SK-N-SH (cell line): ENCODE data around the gene MMD. TPM values are rescaled to one million over a fixed set of nuclear protein-coding genes. Genes with fewer than 3 reads are reported as not detected.

Experiments used
- CTCF ChIA-PET: fragments of 300-600, 350-600 bp; formaldehyde crosslinking; extraction: SDS; loops from one replicate; lab custom pipeline; 2021; lab: Yijun Ruan, JAX
- POLR2A ChIA-PET: fragments of 350-600 bp; sonication (Branson Sonifier 250); formaldehyde crosslinking; extraction: SDS; loops from one replicate; lab custom pipeline; 2020; ENCODE audit warnings: antibody characterized with exemption, inconsistent platforms; lab: Yijun Ruan, JAX
- DNase-seq: peaks from one replicate; pipeline ENCODE4 v3.0.0; 2012
- H2AFZ ChIP-seq: fragments of 200-600 bp; sonication (generic); 2 replicates; pipeline ENCODE4 v1.8.1; 2016; ENCODE audit warnings: antibody characterized with exemption, mild to moderate bottlenecking, low read depth
- H3F3A ChIP-seq: fragments of 200-600 bp; sonication (generic); replicated peaks from 2 replicates; pipeline ENCODE3; 2016; ENCODE audit warnings: antibody characterized with exemption, mild to moderate bottlenecking; ENCODE audit not compliant: insufficient read depth
- H3K27ac ChIP-seq, 2 experiments: fragments of 200-500 bp in 1 of 2; fragments of 200-600 bp in 1 of 2; sonication (Bioruptor generic) in 1 of 2; sonication (generic), shearing (Covaris generic) in 1 of 2; 2 replicates each; pipeline versions ENCODE4 v1.5.1 to v1.6.1; 2014 to 2016; ENCODE audit warnings: low read depth in 2 of 2, inconsistent platforms in 1 of 2, low read length in 1 of 2, mild to moderate bottlenecking in 1 of 2, mixed read lengths in 1 of 2
- H3K27me3 ChIP-seq: fragments of 200-600 bp; sonication (generic), shearing (Covaris generic); 2 replicates; pipeline ENCODE4 v1.6.1; 2016; ENCODE audit warnings: mixed run types; ENCODE audit not compliant: insufficient read depth
- H3K36me3 ChIP-seq, 2 experiments: fragments of 200-500 bp in 1 of 2; fragments of 200-600 bp in 1 of 2; sonication (Bioruptor generic) in 1 of 2; sonication (generic) in 1 of 2; replicated peaks in 1 of 2; 2 replicates each; pipeline versions ENCODE3 to v1.5.1; 2014 to 2016; ENCODE audit warnings: low read length in 1 of 2, mild to moderate bottlenecking in 1 of 2; ENCODE audit not compliant: insufficient read depth in 2 of 2, control insufficient read depth in 1 of 2
- H3K4me1 ChIP-seq, 2 experiments: fragments of 200-500 bp in 1 of 2; fragments of 200-600 bp in 1 of 2; sonication (Bioruptor generic) in 1 of 2; sonication (generic), shearing (Covaris generic) in 1 of 2; 2 replicates each; pipeline versions ENCODE4 v1.5.1 to v1.6.1; 2014 to 2016; ENCODE audit warnings: low read depth in 1 of 2, low read length in 1 of 2, mixed run types in 1 of 2; ENCODE audit not compliant: insufficient read depth in 2 of 2, control insufficient read depth in 1 of 2
- H3K4me2 ChIP-seq: fragments of 200-600 bp; sonication (generic), shearing (Covaris generic); 2 replicates; pipeline ENCODE4 v1.6.1; 2017; ENCODE audit warnings: mixed run types
- H3K4me3 ChIP-seq, 2 experiments: fragments of 200-500 bp in 1 of 2; fragments of 200-600 bp in 1 of 2; sonication (Bioruptor generic) in 1 of 2; sonication (generic), shearing (Covaris generic) in 1 of 2; 2 replicates each; pipeline versions ENCODE4 v1.5.1 to v1.8.1; 2014 to 2016; ENCODE audit warnings: low read depth in 2 of 2, inconsistent platforms in 1 of 2, low read length in 1 of 2, mild to moderate bottlenecking in 1 of 2, mixed read lengths in 1 of 2, moderate library complexity in 1 of 2
- H3K79me2 ChIP-seq: fragments of 200-600 bp; sonication (generic); 2 replicates; pipeline ENCODE4 v1.8.1; 2017; ENCODE audit warnings: mild to moderate bottlenecking; ENCODE audit not compliant: insufficient read depth
- H3K9ac ChIP-seq: fragments of 200-600 bp; sonication (generic); 2 replicates; pipeline ENCODE4 v1.6.1; 2017; ENCODE audit warnings: mixed run types
- H3K9me2 ChIP-seq: fragments of 200-600 bp; sonication (generic); 2 replicates; pipeline ENCODE4 v1.6.1; 2017; ENCODE audit warnings: mixed run types
- H3K9me3 ChIP-seq: fragments of 200-600 bp; sonication (generic); 2 replicates; pipeline ENCODE4 v1.6.1; 2017; ENCODE audit warnings: mixed run types, mild to moderate bottlenecking, moderate library complexity
- H4K20me1 ChIP-seq: fragments of 200-600 bp; sonication (generic); 2 replicates; pipeline ENCODE4 v1.6.1; 2017; ENCODE audit warnings: mild to moderate bottlenecking, mixed run types; ENCODE audit not compliant: insufficient read depth
- EZH2phosphoT487 ChIP-seq: fragments of 200-600 bp; sonication (generic); IDR thresholded peaks from 2 replicates; pipeline ENCODE4 v1.6.1; 2017; ENCODE audit warnings: low read depth, mixed run types, mild to moderate bottlenecking, antibody characterized with exemption, moderate library complexity, borderline replicate concordance
- FOXM1 ChIP-seq: IDR thresholded peaks from 2 replicates; pipeline ENCODE4 v1.4.0; 2012; ENCODE audit warnings: low read depth, mild to moderate bottlenecking
- GABPA ChIP-seq: IDR thresholded peaks from 2 replicates; pipeline ENCODE4 v1.4.0; 2012; ENCODE audit warnings: low read depth, mild to moderate bottlenecking
- MEF2A ChIP-seq: IDR thresholded peaks from 2 replicates; pipeline ENCODE4 v1.4.0; 2012; ENCODE audit warnings: low read depth, borderline replicate concordance
- RCOR1 ChIP-seq: fragments of 150-350 bp; IDR thresholded peaks from 2 replicates; pipeline ENCODE4 v1.6.1; 2017; ENCODE audit warnings: antibody characterized with exemption, low read length
- SMC3 ChIP-seq: IDR thresholded peaks from 2 replicates; pipeline ENCODE4 v1.6.1; 2012; ENCODE audit warnings: low read depth, low read length, improper control_type of control experiment
- TEAD4 ChIP-seq: IDR thresholded peaks from 2 replicates; pipeline ENCODE4 v1.4.0; 2012; ENCODE audit warnings: mild to moderate bottlenecking, borderline replicate concordance; ENCODE audit not compliant: insufficient read depth
- WGBS: methylation state at CpG from one replicate; pipeline ENCODE4 v1.1.6; 2017; ENCODE audit warnings: low lambda C conversion rate; 5-methylcytosine and 5-hydroxymethylcytosine counted together
- polyA plus RNA-seq, 3 experiments: library from polyadenylated mRNA; depleted of rRNA; stranded (reverse); fragments of >200 nt; gene quantifications; 2 replicates each; pipeline ENCODE4 v1.2.3, GENCODE V29; 2012
- TF ChIP-seq, protein P1 (sequence below): IDR thresholded peaks from 2 replicates; pipeline ENCODE4 v1.4.0; 2012; ENCODE audit warnings: low read depth, borderline replicate concordance
- TF ChIP-seq, protein P2 (sequence below): IDR thresholded peaks from 2 replicates; pipeline ENCODE4 v1.4.0; 2012; ENCODE audit warnings: low read depth, borderline replicate concordance
- TF ChIP-seq, protein P3 (sequence below): fragments of 200-600 bp; sonication (generic); IDR thresholded peaks from 2 replicates; pipeline ENCODE4 v1.6.1; 2017; ENCODE audit warnings: antibody characterized with exemption, mild to moderate bottlenecking, moderate library complexity
- TF ChIP-seq, protein P4 (sequence below): IDR thresholded peaks from 2 replicates; pipeline ENCODE4 v1.6.1; 2012; ENCODE audit warnings: mild to moderate bottlenecking, low read depth, low read length, moderate library complexity

Gene MMD
- polyA plus RNA-seq, 1 of the 3 experiments (the other 2 are of a cell fraction) = 10.9 TPM

DNA sequence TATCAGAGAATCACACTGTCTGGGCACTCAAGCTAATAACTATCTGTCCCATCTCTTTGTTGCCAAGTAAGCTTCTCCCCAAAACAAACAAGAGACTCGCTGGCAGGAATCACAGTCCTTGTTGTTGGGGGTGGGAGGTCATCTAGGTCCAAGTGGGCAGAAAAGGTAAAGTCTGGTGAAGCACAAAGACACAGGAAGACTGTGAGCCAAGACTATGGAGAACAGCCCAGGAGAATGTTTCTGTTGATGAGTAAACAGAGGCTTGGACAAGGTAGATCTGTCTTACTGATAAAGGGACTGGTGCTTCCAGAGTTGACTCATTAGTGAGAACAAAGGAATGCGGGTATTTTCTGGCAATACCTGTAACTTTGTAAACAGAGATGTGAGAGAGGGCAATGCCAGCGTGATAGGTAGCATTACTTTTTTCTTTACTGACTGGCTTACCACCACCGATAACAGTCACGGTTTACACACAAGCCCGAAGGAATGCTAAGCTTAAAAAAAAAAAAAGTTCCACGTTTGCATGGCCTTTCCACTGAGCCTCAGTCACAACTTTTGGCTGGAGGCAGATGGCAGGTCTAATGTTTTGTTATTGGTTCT is 11.5 kb upstream of the MMD start:
- Histone ChIP-seq H3K4me1 (peaks cover 0 to 30% of the 10 kb centered on the region in 2 experiments; a peak in 2 of 4 replicates), H3K9me3 (no peaks in the 10 kb centered on the region), H3K27me3 (no peaks in the 10 kb centered on the region), H3F3A (no peaks in the 10 kb centered on the region), H2AFZ (no peak overlapping the region)
- 81% methylated on average over 7 of the region's 7 CpGs for WGBS
- TF ChIP-seq GABPA = no peak
- no peak for TF ChIP-seq RCOR1
- no peak for TF ChIP-seq FOXM1
- TF ChIP-seq, protein P1, sequence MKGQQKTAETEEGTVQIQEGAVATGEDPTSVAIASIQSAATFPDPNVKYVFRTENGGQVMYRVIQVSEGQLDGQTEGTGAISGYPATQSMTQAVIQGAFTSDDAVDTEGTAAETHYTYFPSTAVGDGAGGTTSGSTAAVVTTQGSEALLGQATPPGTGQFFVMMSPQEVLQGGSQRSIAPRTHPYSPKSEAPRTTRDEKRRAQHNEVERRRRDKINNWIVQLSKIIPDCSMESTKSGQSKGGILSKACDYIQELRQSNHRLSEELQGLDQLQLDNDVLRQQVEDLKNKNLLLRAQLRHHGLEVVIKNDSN = no peak
- no peak for TF ChIP-seq MEF2A
- TF ChIP-seq, protein P2, sequence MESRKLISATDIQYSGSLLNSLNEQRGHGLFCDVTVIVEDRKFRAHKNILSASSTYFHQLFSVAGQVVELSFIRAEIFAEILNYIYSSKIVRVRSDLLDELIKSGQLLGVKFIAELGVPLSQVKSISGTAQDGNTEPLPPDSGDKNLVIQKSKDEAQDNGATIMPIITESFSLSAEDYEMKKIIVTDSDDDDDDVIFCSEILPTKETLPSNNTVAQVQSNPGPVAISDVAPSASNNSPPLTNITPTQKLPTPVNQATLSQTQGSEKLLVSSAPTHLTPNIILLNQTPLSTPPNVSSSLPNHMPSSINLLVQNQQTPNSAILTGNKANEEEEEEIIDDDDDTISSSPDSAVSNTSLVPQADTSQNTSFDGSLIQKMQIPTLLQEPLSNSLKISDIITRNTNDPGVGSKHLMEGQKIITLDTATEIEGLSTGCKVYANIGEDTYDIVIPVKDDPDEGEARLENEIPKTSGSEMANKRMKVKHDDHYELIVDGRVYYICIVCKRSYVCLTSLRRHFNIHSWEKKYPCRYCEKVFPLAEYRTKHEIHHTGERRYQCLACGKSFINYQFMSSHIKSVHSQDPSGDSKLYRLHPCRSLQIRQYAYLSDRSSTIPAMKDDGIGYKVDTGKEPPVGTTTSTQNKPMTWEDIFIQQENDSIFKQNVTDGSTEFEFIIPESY = no peak
- no peak for TF ChIP-seq TEAD4
- TF ChIP-seq EZH2phosphoT487 = no peak
- TF ChIP-seq, protein P3, sequence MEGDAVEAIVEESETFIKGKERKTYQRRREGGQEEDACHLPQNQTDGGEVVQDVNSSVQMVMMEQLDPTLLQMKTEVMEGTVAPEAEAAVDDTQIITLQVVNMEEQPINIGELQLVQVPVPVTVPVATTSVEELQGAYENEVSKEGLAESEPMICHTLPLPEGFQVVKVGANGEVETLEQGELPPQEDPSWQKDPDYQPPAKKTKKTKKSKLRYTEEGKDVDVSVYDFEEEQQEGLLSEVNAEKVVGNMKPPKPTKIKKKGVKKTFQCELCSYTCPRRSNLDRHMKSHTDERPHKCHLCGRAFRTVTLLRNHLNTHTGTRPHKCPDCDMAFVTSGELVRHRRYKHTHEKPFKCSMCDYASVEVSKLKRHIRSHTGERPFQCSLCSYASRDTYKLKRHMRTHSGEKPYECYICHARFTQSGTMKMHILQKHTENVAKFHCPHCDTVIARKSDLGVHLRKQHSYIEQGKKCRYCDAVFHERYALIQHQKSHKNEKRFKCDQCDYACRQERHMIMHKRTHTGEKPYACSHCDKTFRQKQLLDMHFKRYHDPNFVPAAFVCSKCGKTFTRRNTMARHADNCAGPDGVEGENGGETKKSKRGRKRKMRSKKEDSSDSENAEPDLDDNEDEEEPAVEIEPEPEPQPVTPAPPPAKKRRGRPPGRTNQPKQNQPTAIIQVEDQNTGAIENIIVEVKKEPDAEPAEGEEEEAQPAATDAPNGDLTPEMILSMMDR = no peak
- no peak for TF ChIP-seq SMC3
- TF ChIP-seq, protein P4, sequence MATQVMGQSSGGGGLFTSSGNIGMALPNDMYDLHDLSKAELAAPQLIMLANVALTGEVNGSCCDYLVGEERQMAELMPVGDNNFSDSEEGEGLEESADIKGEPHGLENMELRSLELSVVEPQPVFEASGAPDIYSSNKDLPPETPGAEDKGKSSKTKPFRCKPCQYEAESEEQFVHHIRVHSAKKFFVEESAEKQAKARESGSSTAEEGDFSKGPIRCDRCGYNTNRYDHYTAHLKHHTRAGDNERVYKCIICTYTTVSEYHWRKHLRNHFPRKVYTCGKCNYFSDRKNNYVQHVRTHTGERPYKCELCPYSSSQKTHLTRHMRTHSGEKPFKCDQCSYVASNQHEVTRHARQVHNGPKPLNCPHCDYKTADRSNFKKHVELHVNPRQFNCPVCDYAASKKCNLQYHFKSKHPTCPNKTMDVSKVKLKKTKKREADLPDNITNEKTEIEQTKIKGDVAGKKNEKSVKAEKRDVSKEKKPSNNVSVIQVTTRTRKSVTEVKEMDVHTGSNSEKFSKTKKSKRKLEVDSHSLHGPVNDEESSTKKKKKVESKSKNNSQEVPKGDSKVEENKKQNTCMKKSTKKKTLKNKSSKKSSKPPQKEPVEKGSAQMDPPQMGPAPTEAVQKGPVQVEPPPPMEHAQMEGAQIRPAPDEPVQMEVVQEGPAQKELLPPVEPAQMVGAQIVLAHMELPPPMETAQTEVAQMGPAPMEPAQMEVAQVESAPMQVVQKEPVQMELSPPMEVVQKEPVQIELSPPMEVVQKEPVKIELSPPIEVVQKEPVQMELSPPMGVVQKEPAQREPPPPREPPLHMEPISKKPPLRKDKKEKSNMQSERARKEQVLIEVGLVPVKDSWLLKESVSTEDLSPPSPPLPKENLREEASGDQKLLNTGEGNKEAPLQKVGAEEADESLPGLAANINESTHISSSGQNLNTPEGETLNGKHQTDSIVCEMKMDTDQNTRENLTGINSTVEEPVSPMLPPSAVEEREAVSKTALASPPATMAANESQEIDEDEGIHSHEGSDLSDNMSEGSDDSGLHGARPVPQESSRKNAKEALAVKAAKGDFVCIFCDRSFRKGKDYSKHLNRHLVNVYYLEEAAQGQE = no peak
- TF ChIP-seq, all 33 proteins: peak for 0
- ChIA-PET POLR2A (no interaction called here), CTCF (interaction anchor here (0.9 to 1.9 kb wide), 5 partner anchors 14 to 94 kb away, joined by 3 to 6 read pairs (median 4); no protein-coding TSS in a partner anchor)
- Histone ChIP-seq H4K20me1 (no peaks in the 10 kb centered on the region), H3K4me2 (no peak overlapping the region), H3K9me2 (no peaks in the 10 kb centered on the region), H3K36me3 (no peaks in the 10 kb centered on the region), H3K4me3 (no peak overlapping the region), H3K27ac (peak overlapping the region in 1 of 2 experiments; percentile 3; a peak in 1 of 4 replicates), H3K9ac (no peak overlapping the region), H3K79me2 (no peaks in the 10 kb centered on the region)
- no peak for DNase-seq
